Kidney capillary endothelial cell (primary cell): ENCODE data around the gene VWA3A.
"Not testable (repeated sequence)": the region's sequence is repeated elsewhere in the genome, so short reads cannot be mapped to it uniquely, and the experiment has no call there.

Experiments
- DNase-seq: peaks from one replicate; pipeline ENCODE4 v3.0.0-alpha.2; 2018; ENCODE audit warnings: low spot score

The VWA3A gene

DNA sequence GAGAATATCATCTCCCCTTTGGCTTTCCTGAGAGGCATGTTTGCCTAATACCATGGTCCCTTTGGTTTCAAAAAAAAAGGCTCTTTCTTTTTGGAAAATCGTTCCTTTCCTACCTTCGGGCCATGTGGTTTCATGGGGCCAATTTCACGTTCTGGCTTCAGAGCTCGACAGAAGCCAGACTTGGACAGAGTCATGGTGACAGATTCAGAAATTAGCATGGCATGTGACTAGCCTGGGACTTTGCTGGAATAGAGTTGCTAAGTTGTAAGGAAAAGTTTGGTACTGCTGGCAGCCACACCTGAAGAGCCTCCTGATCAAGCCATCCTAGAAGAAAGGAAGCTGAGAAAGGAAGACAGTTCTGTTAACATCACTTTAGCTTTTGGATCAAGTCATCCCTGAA lies 2.4 kb upstream of the VWA3A start:
- DNase-seq = no peak

- DNase-seq = no peak
Measured at GRCh38 chr16:22091721-22092120, 620 bp upstream of the VWA3A start.

- no peak for DNase-seq
Measured at GRCh38 chr16:22093331-22093730, 990 bp downstream of the VWA3A start.

- no peak for DNase-seq
Measured at GRCh38 chr16:22093996-22094395, 1.7 kb downstream of the VWA3A start.

DNA sequence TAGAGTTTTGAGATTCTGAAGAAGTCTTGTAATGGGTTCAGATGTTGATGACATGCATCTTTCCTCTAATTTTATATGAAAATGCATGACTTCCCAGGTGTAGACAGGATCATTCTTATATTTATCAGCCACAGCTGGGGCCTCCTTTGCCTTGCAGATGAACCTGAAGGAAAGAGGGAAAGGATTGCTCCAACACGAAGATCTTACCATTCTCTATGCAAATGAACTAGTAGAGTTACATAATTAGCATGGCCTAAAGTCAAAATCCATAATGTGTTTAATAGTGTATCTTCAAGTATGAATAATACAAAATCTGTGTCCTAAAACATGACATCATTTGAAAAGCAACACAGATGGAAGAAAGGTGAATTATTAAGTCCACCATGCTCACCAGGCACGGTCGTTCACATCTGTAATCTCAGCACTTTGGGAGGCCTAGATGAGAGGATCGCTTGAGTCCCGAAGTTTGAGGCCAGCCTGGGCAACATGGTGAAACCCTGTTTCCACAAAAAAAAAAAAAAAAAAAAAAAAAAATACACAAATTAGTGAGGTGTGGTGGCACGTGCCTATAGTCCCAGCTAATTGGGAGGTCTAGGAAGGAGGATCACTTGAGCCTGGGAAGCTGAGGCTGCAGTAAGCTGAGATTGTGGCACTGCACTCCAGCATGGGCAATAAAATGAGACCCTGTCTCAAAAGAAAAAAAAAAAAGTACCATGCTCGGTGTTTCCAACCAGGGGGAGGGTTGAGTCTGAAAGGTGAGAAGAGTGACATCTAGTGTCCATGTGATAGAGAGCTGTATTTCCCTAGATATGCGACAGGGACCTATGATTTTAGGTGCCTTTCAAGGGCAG lies 6.3 kb downstream of the VWA3A start:
- peak; percentile 19 for DNase-seq

DNA sequence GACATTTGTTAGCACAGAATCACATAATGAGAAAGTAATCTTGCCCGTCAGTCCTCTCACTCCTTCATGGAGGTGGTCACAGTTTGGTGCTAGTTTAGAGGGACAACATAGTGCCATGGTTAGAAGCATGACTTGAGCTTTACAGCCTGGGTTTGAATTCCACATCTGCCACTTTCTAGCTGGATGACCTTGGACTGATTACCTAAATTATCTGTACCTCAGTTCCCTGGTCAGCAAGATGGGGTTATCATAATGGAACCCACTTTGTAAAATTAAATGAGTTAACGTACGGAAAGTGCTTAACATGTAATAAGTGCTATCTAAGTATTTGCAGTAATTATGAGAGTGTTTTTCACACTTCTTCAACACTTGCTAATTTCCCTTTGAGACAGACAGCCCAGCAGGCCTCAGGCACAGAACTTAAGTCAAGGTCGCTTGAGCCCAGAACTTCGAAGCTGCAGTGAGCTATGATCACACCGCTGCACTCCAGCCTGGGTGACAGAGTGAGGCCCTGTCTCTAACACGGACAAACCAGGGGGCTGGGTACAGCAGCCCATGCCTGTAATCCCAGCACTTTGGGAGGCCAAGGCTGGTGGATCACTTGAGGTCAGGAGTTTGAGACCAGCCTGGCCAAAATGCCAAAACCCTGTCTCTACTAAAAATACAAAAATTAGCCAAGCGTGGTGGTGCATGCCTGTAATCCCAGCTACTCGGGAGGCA lies 7.1 kb downstream of the VWA3A start:
- DNase-seq = no peak

DNA sequence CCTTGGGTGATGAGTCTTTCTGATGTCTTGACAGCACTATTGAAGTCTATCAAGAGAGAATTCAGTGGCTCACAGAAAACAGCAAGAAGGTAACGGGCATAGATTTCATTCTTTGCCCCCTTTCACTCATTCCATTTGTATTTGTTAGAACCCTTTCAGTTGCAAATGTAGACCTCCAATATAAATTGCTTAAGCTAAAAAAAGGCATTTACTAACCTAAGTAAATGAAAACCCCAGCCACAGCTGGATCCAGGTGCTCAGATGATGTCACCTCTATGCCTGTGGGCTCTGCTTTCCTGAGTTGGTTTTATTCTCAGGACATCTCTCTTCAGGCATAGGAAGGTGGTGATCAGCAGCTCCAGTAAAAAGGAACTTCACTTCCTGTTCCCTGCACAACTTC lies 11.1 kb downstream of the VWA3A start:
- DNase-seq = no peak

GRCh38 chr16:22109258-22109898 lies 17.0 kb downstream of the VWA3A start:
- no peak for DNase-seq

DNA sequence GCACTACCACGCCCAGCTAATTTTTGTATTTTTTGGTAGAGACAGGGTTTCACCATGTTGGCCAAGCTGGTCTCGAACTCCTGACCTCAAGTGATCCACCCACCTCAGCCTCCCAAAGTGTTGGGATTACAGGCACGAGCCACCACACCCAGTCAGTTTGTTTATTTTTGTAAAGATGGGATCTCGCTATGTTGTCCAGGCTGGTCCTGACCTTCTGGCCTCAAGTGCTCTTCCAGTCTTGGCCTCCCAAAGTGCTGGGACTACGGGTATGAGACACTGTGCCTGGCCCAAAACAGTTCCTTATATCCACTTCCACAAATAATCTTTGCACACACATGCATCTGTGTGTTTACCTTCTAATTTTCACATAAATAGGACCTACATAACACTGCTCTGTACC lies 19.3 kb downstream of the VWA3A start:
- DNase-seq = not testable (repeated sequence)

DNA sequence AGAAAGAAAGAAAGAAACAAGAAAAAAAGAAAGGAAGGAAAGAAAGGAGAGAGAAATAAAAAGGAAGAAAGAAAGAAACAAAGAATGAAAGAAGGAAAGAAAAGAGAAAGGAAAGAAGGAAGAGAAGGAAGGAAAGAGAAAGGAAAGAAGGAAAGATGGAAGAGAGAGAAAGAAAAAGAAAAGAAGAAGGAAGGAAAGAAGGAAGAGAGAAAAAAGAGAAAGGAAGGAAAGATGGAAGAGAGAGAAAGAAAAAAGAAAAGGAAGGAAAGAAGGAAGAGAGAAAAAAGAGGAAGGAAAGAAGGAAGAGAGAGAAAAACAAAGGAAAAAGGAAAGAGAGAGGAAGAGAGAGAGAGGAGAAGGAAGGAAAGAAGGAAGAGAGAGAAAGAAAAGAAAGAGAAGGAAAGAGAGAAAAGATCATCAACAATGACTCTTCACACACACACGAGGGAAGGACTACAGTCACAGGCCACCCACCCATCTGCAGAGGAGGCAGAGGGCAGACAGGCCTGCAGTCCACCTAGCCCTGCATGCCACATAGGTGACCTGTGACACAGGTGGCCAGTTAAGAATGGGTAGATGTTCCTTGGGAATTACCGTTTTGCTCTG lies 23.9 kb downstream of the VWA3A start:
- DNase-seq = no peak

- no peak for DNase-seq
Measured at GRCh38 chr16:22117609-22118008, 25.3 kb downstream of the VWA3A start.

GRCh38 chr16:22120440-22120839 lies 28.1 kb downstream of the VWA3A start:
- DNase-seq = no peak

DNA sequence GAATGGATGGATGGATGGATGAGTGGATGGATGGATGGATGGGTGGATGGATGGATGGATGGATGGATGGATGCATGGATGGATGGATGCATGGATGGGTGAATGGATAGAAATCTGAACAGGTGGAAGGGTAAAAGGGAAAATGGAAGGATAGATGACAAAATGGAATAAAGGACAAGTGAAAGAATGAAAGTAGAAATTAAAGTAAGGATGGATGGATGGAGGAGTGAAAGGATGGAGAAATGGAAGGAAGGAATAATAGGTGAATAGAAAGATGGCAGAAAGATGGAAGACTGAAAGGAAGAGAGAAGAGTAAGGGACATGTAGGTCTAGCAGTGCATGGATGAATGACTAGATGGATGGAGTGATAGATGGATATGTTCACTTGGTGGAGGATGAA lies 29.9 kb downstream of the VWA3A start:
- DNase-seq = no peak

GRCh38 chr16:22123146-22123545 lies 30.8 kb downstream of the VWA3A start:
- DNase-seq = no peak

DNA sequence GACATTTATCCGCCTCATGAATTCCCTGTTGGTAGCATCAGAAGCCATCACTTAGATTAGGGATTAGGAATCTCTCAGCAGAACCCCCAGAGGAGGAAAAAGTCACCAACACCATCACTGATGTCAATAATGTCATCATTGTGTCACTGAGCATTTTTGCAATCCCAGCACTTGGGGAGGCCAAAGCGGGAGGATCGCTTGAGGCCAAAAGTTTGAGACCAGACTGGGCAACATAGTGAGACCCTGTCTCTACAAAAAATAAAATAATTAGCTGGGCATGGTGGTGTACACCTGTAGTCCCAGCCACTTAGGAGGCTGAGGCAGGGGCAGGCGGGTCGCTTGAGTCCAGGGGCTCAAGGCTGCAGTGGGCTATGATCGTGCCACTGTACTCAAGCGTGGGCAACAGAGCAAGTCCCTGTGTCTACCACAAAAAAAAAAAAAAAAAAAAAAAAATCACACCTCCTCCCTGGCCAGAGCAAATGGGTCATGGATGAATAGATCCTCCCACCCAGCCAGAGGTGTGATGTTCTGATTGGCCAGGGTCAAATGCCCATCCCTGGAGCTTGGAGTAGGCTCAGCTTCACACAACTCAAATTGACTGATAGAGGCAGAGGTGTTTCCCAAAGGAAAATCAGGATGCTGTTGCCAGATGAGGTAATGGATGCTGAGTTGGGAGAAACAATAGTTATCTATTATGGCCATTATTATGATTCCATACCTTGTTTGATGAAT lies 31.6 kb downstream of the VWA3A start:
- no peak for DNase-seq

DNA sequence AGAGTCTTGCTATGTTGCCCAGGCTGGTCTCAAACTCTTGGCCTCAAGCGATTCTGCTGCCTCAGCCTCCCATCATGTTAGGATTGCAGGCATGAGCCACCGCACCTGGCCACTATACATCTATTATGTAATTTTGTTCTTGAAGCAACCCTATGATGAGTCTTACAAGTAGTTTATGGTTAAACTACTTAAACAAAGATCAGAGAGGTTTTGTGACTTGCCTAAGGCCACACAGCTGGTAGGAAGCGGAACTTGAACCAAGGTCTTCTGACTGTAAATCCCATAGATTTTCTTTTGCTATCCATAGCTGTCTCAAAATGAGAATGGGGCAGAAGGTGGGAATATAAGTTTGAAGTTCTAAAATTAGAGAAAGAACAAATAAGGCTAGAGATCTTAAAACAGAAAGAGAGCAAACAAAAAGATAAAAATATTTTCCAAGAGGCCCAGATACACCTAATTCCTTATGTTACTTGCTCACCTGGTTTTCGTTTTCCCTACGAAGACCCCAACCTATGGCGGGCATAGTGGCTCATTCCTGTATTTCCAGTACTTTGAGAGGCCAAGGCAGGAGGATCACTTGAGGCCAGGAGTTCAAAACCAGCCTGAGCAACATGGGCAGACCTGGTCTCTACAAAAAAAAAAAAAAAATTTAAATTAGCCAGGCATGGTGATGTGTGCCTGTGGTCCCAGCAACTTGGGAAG lies 32.4 kb downstream of the VWA3A start:
- DNase-seq = no peak

- no peak for DNase-seq
Measured at GRCh38 chr16:22126037-22126558, 33.8 kb downstream of the VWA3A start.

- not testable (repeated sequence) for DNase-seq
Measured at GRCh38 chr16:22128537-22128936, 36.2 kb downstream of the VWA3A start.

GRCh38 chr16:22130528-22130927 lies 38.2 kb downstream of the VWA3A start:
- no peak for DNase-seq

- DNase-seq = no peak
Measured at GRCh38 chr16:22132801-22133200, 40.5 kb downstream of the VWA3A start.

DNA sequence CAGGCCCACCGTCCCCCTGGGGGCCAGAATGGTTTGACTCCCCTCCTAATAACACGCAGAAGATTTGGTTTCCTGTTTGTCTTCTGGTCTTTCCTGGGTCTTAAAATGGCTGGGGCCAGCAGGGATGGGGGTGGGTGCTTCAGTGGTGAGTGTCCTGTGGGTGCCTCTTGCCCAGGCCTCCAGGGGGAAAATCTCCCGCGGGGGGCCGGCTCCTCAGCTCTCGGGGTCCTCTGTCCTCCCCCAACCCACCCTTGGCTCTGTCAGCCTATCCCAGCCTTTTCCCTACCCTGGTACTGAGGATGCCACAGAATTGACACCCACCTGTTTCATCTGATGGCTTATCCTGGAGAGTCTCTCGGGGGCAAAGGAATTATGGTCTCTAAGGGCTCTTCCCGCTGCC lies 46.1 kb downstream of the VWA3A start:
- DNase-seq = no peak
